Tibial artery (tissue), 4 donors: ENCODE results near the gene CHD1.

Source experiments
- DNase-seq, 2 donors: peaks; one replicate each; pipeline ENCODE4 v3.0.0-alpha.2; 2019
- H3K27ac ChIP-seq, 2 donors: fragments of 200-600 bp; sonication (generic) in 1 of 2; 1 replicate in 1 of 2; 2 replicates in 1 of 2; pipeline ENCODE4 v1.5.1; 2018 to 2019; ENCODE audit warnings: mild to moderate bottlenecking in 1 of 2
- H3K27me3 ChIP-seq, 2 donors: fragments of 200-600 bp; sonication (generic) in 1 of 2; one replicate each; pipeline versions ENCODE4 v1.5.1 to v1.6.0; 2016 to 2019
- H3K36me3 ChIP-seq, 3 donors: fragments of 200-600 bp; sonication (generic) in 2 of 3; one replicate each; pipeline ENCODE4 v1.5.1; 2016 to 2019; ENCODE audit warnings: mild to moderate bottlenecking in 2 of 3
- H3K4me1 ChIP-seq, 4 donors: fragments of 200-600 bp; sonication (generic) in 2 of 4; 1 replicate in 3 of 4; 2 replicates in 1 of 4; pipeline ENCODE4 v1.5.1; 2016 to 2019
- H3K4me3 ChIP-seq, 2 donors: fragments of 200-600 bp; sonication (generic) in 1 of 2; 1 replicate in 1 of 2; 2 replicates in 1 of 2; pipeline ENCODE4 v1.5.1; 2018 to 2019; ENCODE audit warnings: mild to moderate bottlenecking in 2 of 2
- H3K9me3 ChIP-seq, 3 donors: fragments of 200-600 bp; sonication (generic) in 1 of 3; one replicate each; pipeline ENCODE4 v1.5.1; 2016 to 2019
- CTCF ChIP-seq, 2 experiments: fragments of 200-600 bp in 1 of 2; fragments of 450-650 bp in 1 of 2; IDR thresholded peaks; one replicate each; pipeline ENCODE4 v1.5.1; 2017 to 2019; ENCODE audit warnings: antibody characterized with exemption in 2 of 2, mild to moderate bottlenecking in 1 of 2, moderate library complexity in 1 of 2
- intact Hi-C: fragments of 100-400 bp; cut with DNase I; formaldehyde crosslinking; loops from one replicate; pipeline ENCODE4 v1.15.0; 2023; ENCODE audit warnings: low total_unique reads

The CHD1 gene

GRCh38 chr5:98928873-98929709 is at the start of gene CHD1:
CHD1 (minus strand) TSS chr5:98929007; CDS start chr5:98926386, 2,621 bp downstream.
- H3K27ac ChIP-seq, result peak within 1 kb of the TSS; percentile 100
- TF ChIP-seq CTCF (IDR thresholded peaks at IDR 0.05), result peak in 1 of 2 experiments; percentile 10
- intact Hi-C loops, result loop anchor here (10.0 kb wide), 1 partner anchor 1994 kb away; the partner anchor contains the start of gene LNPEP
- H3K4me3 ChIP-seq, result peak within 1 kb of the TSS; percentile 88 to 95
- H3K27me3 ChIP-seq, result no peaks in the 10 kb centered on the region
- peaks cover 0 to 57% (median 18%) of the 10 kb centered on the region in 4 donors for H3K4me1 ChIP-seq
- H3K36me3 ChIP-seq, result peaks cover 8 to 16% (median 9%) of the 10 kb centered on the region in 3 donors
- no peaks in the 10 kb centered on the region for H3K9me3 ChIP-seq
- peak; percentile 98 to 99 for DNase-seq

GRCh38 chr5:98978528-98978927 is 49.7 kb upstream of the CHD1 start:
- Histone ChIP-seq H3K9me3 (no peaks in the 10 kb centered on the region), H3K4me1 (no peaks in the 10 kb centered on the region), H3K27me3 (no peaks in the 10 kb centered on the region), H3K27ac (no peak overlapping the region), H3K36me3 (no peaks in the 10 kb centered on the region), H3K4me3 (no peak overlapping the region)
- TF ChIP-seq CTCF (IDR thresholded peaks at IDR 0.05), result no peak
- DNase-seq, result no peak
- intact Hi-C loops, result no loop called here

GRCh38 chr5:98977723-98978122 is 48.9 kb upstream of the CHD1 start:
- Histone ChIP-seq H3K9me3 (no peaks in the 10 kb centered on the region), H3K27me3 (no peaks in the 10 kb centered on the region), H3K27ac (no peak overlapping the region), H3K4me3 (no peak overlapping the region), H3K36me3 (no peaks in the 10 kb centered on the region), H3K4me1 (no peaks in the 10 kb centered on the region)
- DNase-seq, result no peak
- no peak for TF ChIP-seq CTCF (IDR thresholded peaks at IDR 0.05)
- intact Hi-C loops, result no loop called here

GRCh38 chr5:98975682-98976407 is 47.0 kb upstream of the CHD1 start:
- no peaks in the 10 kb centered on the region for H3K4me1 ChIP-seq
- DNase-seq, result no peak
- no peaks in the 10 kb centered on the region for H3K36me3 ChIP-seq
- H3K4me3 ChIP-seq, result no peak overlapping the region
- H3K27ac ChIP-seq, result no peak overlapping the region
- no peaks in the 10 kb centered on the region for H3K27me3 ChIP-seq
- intact Hi-C loops, result no loop called here
- TF ChIP-seq CTCF (IDR thresholded peaks at IDR 0.05), result no peak
- H3K9me3 ChIP-seq, result no peaks in the 10 kb centered on the region

- H3K4me3 ChIP-seq, result no peak overlapping the region
- intact Hi-C loops, result no loop called here
These were observed 46.4 kb upstream of the CHD1 start for GRCh38 chr5:98975223-98975622.

More at GRCh38 chr5:98975223-98975622, 46.4 kb upstream of the CHD1 start:
- Histone ChIP-seq H3K9me3 (no peaks in the 10 kb centered on the region), H3K4me1 (no peaks in the 10 kb centered on the region), H3K36me3 (no peaks in the 10 kb centered on the region), H3K27me3 (no peaks in the 10 kb centered on the region), H3K27ac (no peak overlapping the region)
- no peak for DNase-seq
- no peak for TF ChIP-seq CTCF (IDR thresholded peaks at IDR 0.05)
